ENCODE results near the gene ILF2. TPM values are rescaled to one million over a fixed set of nuclear protein-coding genes. Genes with fewer than 3 reads are reported as not detected.

The ILF2 gene
- total RNA-seq, 1 donor from 2014 or later = 114 TPM

- FAIRE-seq = no peak
Measured at GRCh38 chr1:153658400-153659174, 12.2 kb downstream of the ILF2 start, which contains the start of gene SNAPIN. Gene SNAPIN (plus strand): TSS chr1:153658703. CDS start chr1:153658744, 41 bp downstream.

DNA sequence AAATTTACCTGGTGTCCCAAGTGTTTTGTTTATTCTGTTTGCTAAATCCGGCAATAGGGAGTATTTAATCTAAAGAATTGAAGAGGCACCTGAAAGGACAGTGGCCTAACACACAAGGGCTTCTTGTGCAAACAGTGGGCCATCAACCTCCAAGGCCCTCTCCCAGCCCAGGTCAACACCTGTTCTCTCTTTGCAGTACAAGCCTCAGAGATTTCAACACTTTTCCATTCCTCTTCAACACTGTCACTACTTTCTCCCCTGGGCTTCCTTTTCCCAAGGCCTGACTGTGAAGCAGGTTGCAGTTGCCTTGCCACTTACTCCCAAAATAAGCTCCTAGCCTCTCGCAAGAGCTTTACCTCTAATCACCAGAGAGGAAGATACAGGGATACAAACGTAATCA lies 15.5 kb downstream of the ILF2 start:
- TF ChIP-seq, protein P1, sequence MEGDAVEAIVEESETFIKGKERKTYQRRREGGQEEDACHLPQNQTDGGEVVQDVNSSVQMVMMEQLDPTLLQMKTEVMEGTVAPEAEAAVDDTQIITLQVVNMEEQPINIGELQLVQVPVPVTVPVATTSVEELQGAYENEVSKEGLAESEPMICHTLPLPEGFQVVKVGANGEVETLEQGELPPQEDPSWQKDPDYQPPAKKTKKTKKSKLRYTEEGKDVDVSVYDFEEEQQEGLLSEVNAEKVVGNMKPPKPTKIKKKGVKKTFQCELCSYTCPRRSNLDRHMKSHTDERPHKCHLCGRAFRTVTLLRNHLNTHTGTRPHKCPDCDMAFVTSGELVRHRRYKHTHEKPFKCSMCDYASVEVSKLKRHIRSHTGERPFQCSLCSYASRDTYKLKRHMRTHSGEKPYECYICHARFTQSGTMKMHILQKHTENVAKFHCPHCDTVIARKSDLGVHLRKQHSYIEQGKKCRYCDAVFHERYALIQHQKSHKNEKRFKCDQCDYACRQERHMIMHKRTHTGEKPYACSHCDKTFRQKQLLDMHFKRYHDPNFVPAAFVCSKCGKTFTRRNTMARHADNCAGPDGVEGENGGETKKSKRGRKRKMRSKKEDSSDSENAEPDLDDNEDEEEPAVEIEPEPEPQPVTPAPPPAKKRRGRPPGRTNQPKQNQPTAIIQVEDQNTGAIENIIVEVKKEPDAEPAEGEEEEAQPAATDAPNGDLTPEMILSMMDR (IDR thresholded peaks at IDR 0.05; ENCODE audit: insufficient read depth, low read length, severe bottlenecking) = no peak
- no peak for DNase-seq (ENCODE audit: low read depth)
- Histone ChIP-seq H3K4me3 (ENCODE audit: low read depth, low read length) (no peak overlapping the region), H3K27me3 (ENCODE audit: control insufficient read depth, insufficient read depth, low read length) (no peaks in the 10 kb centered on the region), H3K36me3 (ENCODE audit: control insufficient read depth, insufficient read depth, low read length) (no peaks in the 10 kb centered on the region)
- FAIRE-seq = no peak

More at GRCh38 chr1:153658400-153659174, 12.2 kb downstream of the ILF2 start, which contains the start of gene SNAPIN:
- H3K27me3 ChIP-seq (ENCODE audit: control insufficient read depth, insufficient read depth, low read length) = no peaks in the 10 kb centered on the region
- H3K4me3 ChIP-seq (ENCODE audit: low read depth, low read length) = peak within 1 kb of the TSS; percentile 72
- peak; percentile 77 for DNase-seq (ENCODE audit: low read depth)
- TF ChIP-seq, protein P1 (IDR thresholded peaks at IDR 0.05; ENCODE audit: insufficient read depth, low read length, severe bottlenecking) = peak; percentile 27
- H3K36me3 ChIP-seq (ENCODE audit: control insufficient read depth, insufficient read depth, low read length) = peaks cover 17% of the 10 kb centered on the region

DNA sequence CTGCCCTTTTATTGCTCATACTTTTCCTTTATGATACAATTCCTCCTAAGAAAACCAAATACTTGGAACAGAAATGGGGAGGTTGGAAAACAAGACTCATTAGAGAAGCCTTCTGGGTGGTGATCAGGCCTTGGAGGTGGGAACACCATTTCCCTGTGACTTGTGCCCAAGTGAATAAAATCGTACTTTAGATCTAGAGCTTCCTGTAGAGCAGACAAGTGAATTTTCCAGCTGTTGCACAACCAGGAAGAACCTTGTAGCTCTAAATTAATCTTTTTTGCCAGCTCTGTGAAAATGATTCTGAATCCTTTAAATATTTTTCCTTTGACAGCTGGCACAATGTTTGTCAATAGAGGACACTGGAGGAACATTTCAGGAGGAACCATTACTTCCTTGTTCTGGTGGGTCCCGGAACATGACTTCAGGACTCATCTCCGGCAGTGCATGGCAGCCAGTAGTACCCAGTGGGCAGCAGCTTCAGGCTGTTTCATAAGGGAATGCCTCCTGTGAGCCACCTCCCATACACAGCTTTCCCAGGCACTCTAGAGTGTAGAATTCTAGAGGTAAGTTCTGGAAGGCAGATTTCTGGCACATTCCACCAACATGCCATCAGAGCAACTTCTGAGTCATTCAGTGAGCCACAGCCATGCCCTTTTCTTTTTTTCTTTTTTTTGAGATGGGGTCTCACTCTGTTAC lies 17.8 kb downstream of the ILF2 start:
- TF ChIP-seq, protein P1 (IDR thresholded peaks at IDR 0.05; ENCODE audit: insufficient read depth, low read length, severe bottlenecking) = no peak
- FAIRE-seq = no peak
- H3K27me3 ChIP-seq (ENCODE audit: control insufficient read depth, insufficient read depth, low read length) = no peaks in the 10 kb centered on the region
- H3K4me3 ChIP-seq (ENCODE audit: low read depth, low read length) = no peak overlapping the region
- no peaks in the 10 kb centered on the region for H3K36me3 ChIP-seq (ENCODE audit: control insufficient read depth, insufficient read depth, low read length)
- DNase-seq (ENCODE audit: low read depth) = peak; percentile 80

- FAIRE-seq = no peak
- no peak for DNase-seq (ENCODE audit: low read depth)
- no peaks in the 10 kb centered on the region for H3K27me3 ChIP-seq (ENCODE audit: control insufficient read depth, insufficient read depth, low read length)
- TF ChIP-seq, protein P1 (IDR thresholded peaks at IDR 0.05; ENCODE audit: insufficient read depth, low read length, severe bottlenecking) = no peak
- no peak overlapping the region for H3K4me3 ChIP-seq (ENCODE audit: low read depth, low read length)
- no peaks in the 10 kb centered on the region for H3K36me3 ChIP-seq (ENCODE audit: control insufficient read depth, insufficient read depth, low read length)
Measured at GRCh38 chr1:153651771-153652170, 19.0 kb downstream of the ILF2 start.

- TF ChIP-seq, protein P1 (IDR thresholded peaks at IDR 0.05; ENCODE audit: insufficient read depth, low read length, severe bottlenecking) = no peak
- no peak for FAIRE-seq
- DNase-seq (ENCODE audit: low read depth) = no peak
- Histone ChIP-seq H3K4me3 (ENCODE audit: low read depth, low read length) (no peak overlapping the region), H3K36me3 (ENCODE audit: control insufficient read depth, insufficient read depth, low read length) (peaks cover 1% of the 10 kb centered on the region), H3K27me3 (ENCODE audit: control insufficient read depth, insufficient read depth, low read length) (no peaks in the 10 kb centered on the region)
Measured at GRCh38 chr1:153649863-153650235, 20.9 kb downstream of the ILF2 start.
